K562 (cell line): ENCODE data around the gene KLHL24. TPM values are rescaled to one million over a fixed set of nuclear protein-coding genes. Genes with fewer than 3 reads are reported as not detected.

Experiments
- ATAC-seq: fragments of 200-7000 bp; cut with Tn5 transposase; 3 replicates; pipeline ENCODE4 v1.9.1; 2020; ENCODE audit warnings: moderate library complexity
- BruUV-seq: library from RNA; stranded (reverse); fragments of 400-500 nt; replicated peaks from 2 replicates; lab custom pipeline; 2021; lab: Mats Ljungman, UMichigan
- CTCF ChIA-PET: fragments of 300-600 bp; formaldehyde crosslinking; extraction: SDS; loops from one replicate; lab custom pipeline; 2021; ENCODE audit warnings: low intra/inter-chr PET ratio; lab: Yijun Ruan, JAX
- POLR2A ChIA-PET: fragments of 300-600, 350-650 bp; sonication (Branson Sonifier 250); formaldehyde crosslinking; extraction: SDS; loops from one replicate; lab custom pipeline; 2021; ENCODE audit warnings: antibody characterized with exemption, inconsistent platforms; lab: Yijun Ruan, JAX
- DNase-seq, 4 experiments: peaks; one replicate each; pipeline versions ENCODE4 v3.0.0 to v3.0.0-alpha.2; 2011 to 2018; ENCODE audit warnings: low spot score in 3 of 4, mixed read lengths in 3 of 4; ENCODE audit errors: extremely low read depth in 1 of 4
- FAIRE-seq: peaks from 2 replicates; lab custom pipeline; 2011; peaks lifted over from hg19 to GRCh38; lab: Jason Lieb, UNC
- H2AFZ ChIP-seq: 2 replicates; pipeline ENCODE4 v1.6.0; 2011; ENCODE audit warnings: low read depth, low read length, control low read depth, inconsistent platforms
- H3K27ac ChIP-seq: fragments of 200-600 bp; 3 replicates; pipeline ENCODE4 v1.8.0; 2011; ENCODE audit warnings: low read depth, mild to moderate bottlenecking, control low read depth, inconsistent platforms, low read length, moderate library complexity, mixed read lengths; ENCODE audit errors: extremely low read depth
- H3K27me3 ChIP-seq, 2 experiments: fragments of 300-600 bp in 1 of 2; 2 replicates in 1 of 2; 3 replicates in 1 of 2; pipeline versions ENCODE4 v1.6.0 to v1.8.0; 2011; ENCODE audit warnings: inconsistent platforms in 2 of 2, low read length in 2 of 2, mild to moderate bottlenecking in 1 of 2, mixed read lengths in 1 of 2, moderate library complexity in 1 of 2; ENCODE audit not compliant: control insufficient read depth in 2 of 2, insufficient read depth in 2 of 2
- H3K36me3 ChIP-seq: fragments of 300-600 bp; 3 replicates; pipeline ENCODE4 v1.8.0; 2011; ENCODE audit warnings: mild to moderate bottlenecking, low read length, inconsistent platforms; ENCODE audit not compliant: control insufficient read depth, insufficient read depth
- H3K4me1 ChIP-seq, 2 experiments: fragments of 200-600 bp in 1 of 2; replicated peaks in 1 of 2; 2 replicates in 1 of 2; 3 replicates in 1 of 2; pipeline versions ENCODE4 v1.5.1 to v1.8.0; 2011; ENCODE audit warnings: inconsistent platforms in 2 of 2, low read length in 2 of 2, mild to moderate bottlenecking in 1 of 2, mixed read lengths in 1 of 2, moderate library complexity in 1 of 2; ENCODE audit not compliant: control insufficient read depth in 2 of 2, insufficient read depth in 2 of 2
- H3K4me2 ChIP-seq: 2 replicates; pipeline ENCODE4 v1.6.1; 2011; ENCODE audit warnings: low read length, control low read depth, inconsistent platforms, mixed read lengths; ENCODE audit not compliant: insufficient read depth
- H3K4me3 ChIP-seq: fragments of 200-600 bp; sonication (generic), shearing (Covaris generic); 2 replicates; pipeline ENCODE4 v1.5.1; 2016; ENCODE audit warnings: control low read depth, inconsistent platforms
- H3K79me2 ChIP-seq: fragments of 200-600 bp; 3 replicates; pipeline ENCODE4 v1.8.0; 2011; ENCODE audit warnings: low read length, inconsistent platforms; ENCODE audit not compliant: control insufficient read depth, insufficient read depth
- H3K9ac ChIP-seq, 2 experiments: 2 replicates each; pipeline versions ENCODE4 v1.6.0 to v1.6.1; 2011; ENCODE audit warnings: low read depth in 2 of 2, low read length in 2 of 2, control low read depth in 1 of 2, inconsistent platforms in 1 of 2, mild to moderate bottlenecking in 1 of 2, mixed read lengths in 1 of 2; ENCODE audit not compliant: insufficient read depth in 1 of 2
- H3K9me1 ChIP-seq: one replicate; pipeline ENCODE4 v1.6.0; 2011; ENCODE audit warnings: inconsistent platforms, mild to moderate bottlenecking, low read length, moderate library complexity; ENCODE audit not compliant: control insufficient read depth, insufficient read depth
- H3K9me3 ChIP-seq: replicated peaks from 2 replicates; pipeline ENCODE4 v1.5.1; 2011; ENCODE audit warnings: low read depth, low read length, inconsistent platforms; ENCODE audit not compliant: control insufficient read depth, insufficient read depth
- H4K20me1 ChIP-seq: replicated peaks from 2 replicates; pipeline ENCODE4 v1.6.1; 2011; ENCODE audit warnings: low read length, inconsistent platforms, mixed read lengths; ENCODE audit not compliant: control insufficient read depth, insufficient read depth
- ATF1 ChIP-seq, 2 experiments: fragments of 450-650 bp in 1 of 2; IDR thresholded peaks; 2 replicates each; pipeline ENCODE4 v1.6.1; 2016; ENCODE audit warnings: missing compliant biosample characterization in 1 of 2, missing genetic modification characterization in 1 of 2
- BACH1 ChIP-seq: fragments of 200-800 bp; sonication (Bioruptor generic); IDR thresholded peaks from 2 replicates; pipeline ENCODE4 v1.6.1; 2016; ENCODE audit warnings: missing genetic modification characterization, missing compliant biosample characterization
- BCOR ChIP-seq: fragments of 450-650 bp; IDR thresholded peaks from 2 replicates; pipeline ENCODE4 v1.6.1; 2016
- CHCHD3 ChIP-seq: fragments of 250-450 bp; sonication (Bioruptor Pico); IDR thresholded peaks from 2 replicates; pipeline ENCODE4 v2.1.2; 2022; ENCODE audit warnings: mild to moderate bottlenecking
- HDAC6 ChIP-seq: IDR thresholded peaks from 2 replicates; pipeline ENCODE4 v1.6.1; 2012; ENCODE audit warnings: low read depth, mild to moderate bottlenecking, control low read depth, inconsistent platforms, low read length, moderate library complexity
- HNRNPLL ChIP-seq: fragments of 200-400 bp; formaldehyde crosslinking; IDR thresholded peaks from 2 replicates; pipeline ENCODE4 v1.6.1; 2017; ENCODE audit warnings: low read length, low read depth, mild to moderate bottlenecking; ENCODE audit not compliant: poor library complexity, severe bottlenecking
- KDM5B ChIP-seq: fragments of 200-600 bp; sonication (generic); IDR thresholded peaks from 2 replicates; pipeline ENCODE4 v1.6.1; 2012; ENCODE audit warnings: low read depth, mild to moderate bottlenecking, moderate library complexity, low read length, control low read depth, inconsistent platforms; ENCODE audit not compliant: insufficient replicate concordance
- NKRF ChIP-seq: fragments of 450-650 bp; IDR thresholded peaks from 2 replicates; pipeline ENCODE4 v1.6.1; 2016; ENCODE audit warnings: borderline replicate concordance
- NUFIP1 ChIP-seq: fragments of 450-650 bp; IDR thresholded peaks from 2 replicates; pipeline ENCODE4 v1.6.1; 2018; ENCODE audit not compliant: partially characterized antibody
- RBM39 ChIP-seq: fragments of 200-400 bp; formaldehyde crosslinking; optimal IDR thresholded peaks from 2 replicates; pipeline ENCODE3; 2018; ENCODE audit warnings: low read depth, low read length
- RNF2 ChIP-seq: sonication (generic); IDR thresholded peaks from 2 replicates; pipeline ENCODE4 v1.6.1; 2016
- SRSF9 ChIP-seq: fragments of 200-400 bp; formaldehyde crosslinking; IDR thresholded peaks from 2 replicates; pipeline ENCODE4 v1.6.1; 2017; ENCODE audit warnings: low read depth, low read length, borderline replicate concordance
- WGBS: fragments of 100-300 bp; shearing (Covaris generic); methylation state at CpG from one replicate; pipeline ENCODE4 v1.1.6; 2016; ENCODE audit warnings: low coverage, mixed read lengths; ENCODE audit not compliant: insufficient coverage; ENCODE audit errors: missing lambda C conversion rate; 5-methylcytosine and 5-hydroxymethylcytosine counted together
- in situ Hi-C: fragments of 300-500 bp; cut with MboI; formaldehyde crosslinking; loops from 4 replicates; pipeline ENCODE4 v1.15.0; 2018; ENCODE audit warnings: inconsistent platforms, mixed read lengths
- intact Hi-C: fragments of 100-400 bp; cut with micrococcal nuclease; formaldehyde crosslinking; loops from 2 replicates; pipeline ENCODE4 v1.14.2; 2022
- polyA plus RNA-seq, 8 experiments: library from polyadenylated mRNA; depleted of rRNA in 4 of 8; stranded (reverse) in 5 of 8; unstranded in 3 of 8; fragments of >200 nt; fragmentation: Nextera tagmentation in 2 of 8; fragmentation: Illumina TruSeq in 1 of 8; extraction: Ambion mirVana in 2 of 8; extraction: Trizol in 1 of 8; gene quantifications; 2 replicates each; pipeline versions ENCODE4 v1.2.1 to v1.2.3, GENCODE V29; 2011 to 2014; ENCODE audit warnings: inconsistent platforms in 1 of 8, missing spikeins in 1 of 8
- total RNA-seq, 7 experiments: library from RNA; depleted of rRNA in 6 of 7; stranded (reverse); fragments of >200 nt in 6 of 7; fragmentation: Illumina TruSeq in 2 of 7; extraction: Trizol in 2 of 7; gene quantifications; 2 replicates each; pipeline versions ENCODE4 v1.2.1 to v1.2.3, GENCODE V29; 2011 to 2021; ENCODE audit warnings: low replicate concordance in 1 of 7
- TF ChIP-seq, protein P1 (sequence below): fragments of 450-650 bp; IDR thresholded peaks from one replicate; pipeline ENCODE4 v1.6.1; 2018; ENCODE audit warnings: mild to moderate bottlenecking, moderate library complexity; ENCODE audit not compliant: partially characterized antibody
- TF ChIP-seq, protein P2 (sequence below): sonication (generic); formaldehyde crosslinking; IDR thresholded peaks from 2 replicates; pipeline ENCODE4 v1.8.0; 2022; ENCODE audit warnings: mild to moderate bottlenecking, missing genetic modification reagents

KLHL24 gene
- total and polyA plus RNA-seq, 9 of the 15 experiments (the other 6 are each of a cell fraction or from before 2014, with no cell fraction given) = 3.3 to 21.2 (median 14.2) TPM

GRCh38 chr3:183711516-183711915, 76.1 kb downstream of the KLHL24 start:
- WGBS = 97% methylated on average over 3 of the region's 3 CpGs
- Histone ChIP-seq H3K9me3 (no peaks in the 10 kb centered on the region), H4K20me1 (no peaks in the 10 kb centered on the region), H3K27me3 (no peaks in the 10 kb centered on the region), H3K9ac (no peak overlapping the region), H2AFZ (no peak overlapping the region), H3K4me2 (no peak overlapping the region), H3K27ac (no peak overlapping the region), H3K4me1 (peaks cover 0 to 2% of the 10 kb centered on the region in 2 experiments; a peak in 1 of 5 replicates), H3K9me1 (no peaks in the 10 kb centered on the region), H3K79me2 (peaks cover 57% of the 10 kb centered on the region), H3K36me3 (peaks cover 12% of the 10 kb centered on the region), H3K4me3 (no peak overlapping the region)
- TF ChIP-seq KDM5B (no peak), BACH1 (tag) (no peak)
- DNase-seq (no peak), FAIRE-seq (no peak), ATAC-seq (no peak)
- intact Hi-C loops (no loop called here), in situ Hi-C loops (no loop called here)
- POLR2A ChIA-PET = no interaction called here
- BruUV-seq = no TSS peak
- CTCF ChIA-PET = no interaction called here

DNA sequence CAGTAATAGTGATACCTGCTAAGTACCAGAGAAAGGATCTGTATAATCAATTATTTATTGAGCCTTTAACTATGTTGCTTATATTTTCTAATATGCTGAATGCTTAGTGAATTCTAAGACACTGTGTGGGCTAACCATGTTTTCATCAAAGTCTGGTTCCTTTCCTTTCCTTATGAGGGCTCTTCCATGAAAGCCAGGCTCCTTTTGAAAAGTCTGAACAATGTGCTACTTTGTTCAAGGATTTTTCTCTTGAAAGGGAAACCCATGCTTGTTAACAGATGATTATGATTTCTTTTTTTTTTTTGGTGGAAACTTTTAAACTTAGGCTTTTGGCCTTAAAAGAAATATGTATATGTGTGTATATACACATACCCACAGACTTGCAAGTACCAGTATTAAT, 79.2 kb downstream of the KLHL24 start:
- DNase-seq = no peak
- FAIRE-seq = no peak
- ChIA-PET CTCF (no interaction called here), POLR2A (interaction anchor here (0.9 to 1.4 kb wide), 2 partner anchors 12 to 14 kb away, joined by 3 read pairs; no protein-coding TSS in a partner anchor)
- Histone ChIP-seq H3K4me3 (no peak overlapping the region), H3K4me2 (no peak overlapping the region), H3K36me3 (peaks cover 35% of the 10 kb centered on the region), H2AFZ (no peak overlapping the region), H3K9ac (no peak overlapping the region), H3K4me1 (peaks cover 0 to 2% of the 10 kb centered on the region in 2 experiments; a peak in 1 of 5 replicates), H3K79me2 (peaks cover 32% of the 10 kb centered on the region), H3K9me1 (no peaks in the 10 kb centered on the region), H3K27me3 (no peaks in the 10 kb centered on the region), H4K20me1 (no peaks in the 10 kb centered on the region), H3K9me3 (no peaks in the 10 kb centered on the region), H3K27ac (no peak overlapping the region)
- no peak for ATAC-seq
- no TSS peak for BruUV-seq
- intact Hi-C loops = no loop called here
- in situ Hi-C loops = no loop called here
- TF ChIP-seq RBM39 (no peak), HNRNPLL (no peak), BCOR (no peak), RNF2 (no peak), NUFIP1 (no peak), HDAC6 (no peak), CHCHD3 (CRISPR knock-in tag) (no peak), NKRF (no peak), SRSF9 (no peak), ATF1 (CRISPR knock-in tag; IDR thresholded peaks at IDR 0.05) (no peak), ATF1 (tag; IDR thresholded peaks at IDR 0.05) (no peak)
- TF ChIP-seq, protein P1, sequence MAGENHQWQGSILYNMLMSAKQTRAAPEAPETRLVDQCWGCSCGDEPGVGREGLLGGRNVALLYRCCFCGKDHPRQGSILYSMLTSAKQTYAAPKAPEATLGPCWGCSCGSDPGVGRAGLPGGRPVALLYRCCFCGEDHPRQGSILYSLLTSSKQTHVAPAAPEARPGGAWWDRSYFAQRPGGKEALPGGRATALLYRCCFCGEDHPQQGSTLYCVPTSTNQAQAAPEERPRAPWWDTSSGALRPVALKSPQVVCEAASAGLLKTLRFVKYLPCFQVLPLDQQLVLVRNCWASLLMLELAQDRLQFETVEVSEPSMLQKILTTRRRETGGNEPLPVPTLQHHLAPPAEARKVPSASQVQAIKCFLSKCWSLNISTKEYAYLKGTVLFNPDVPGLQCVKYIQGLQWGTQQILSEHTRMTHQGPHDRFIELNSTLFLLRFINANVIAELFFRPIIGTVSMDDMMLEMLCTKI = no peak
- TF ChIP-seq, protein P2, sequence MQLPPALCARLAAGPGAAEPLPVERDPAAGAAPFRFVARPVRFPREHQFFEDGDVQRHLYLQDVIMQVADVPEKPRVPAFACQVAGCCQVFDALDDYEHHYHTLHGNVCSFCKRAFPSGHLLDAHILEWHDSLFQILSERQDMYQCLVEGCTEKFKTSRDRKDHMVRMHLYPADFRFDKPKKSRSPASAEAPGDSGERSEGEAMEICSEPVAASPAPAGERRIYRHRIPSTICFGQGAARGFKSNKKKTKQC (CRISPR knock-in tag) = no peak
